GM15510 (cell line): ENCODE measurements around the gene EVX1.

Experiments
- POLR2A ChIP-seq: IDR thresholded peaks from 3 replicates; pipeline ENCODE4 v1.6.1; 2011; ENCODE audit warnings: borderline replicate concordance; ENCODE audit not compliant: insufficient read length; ENCODE audit errors: extremely low read depth

The EVX1 gene

DNA sequence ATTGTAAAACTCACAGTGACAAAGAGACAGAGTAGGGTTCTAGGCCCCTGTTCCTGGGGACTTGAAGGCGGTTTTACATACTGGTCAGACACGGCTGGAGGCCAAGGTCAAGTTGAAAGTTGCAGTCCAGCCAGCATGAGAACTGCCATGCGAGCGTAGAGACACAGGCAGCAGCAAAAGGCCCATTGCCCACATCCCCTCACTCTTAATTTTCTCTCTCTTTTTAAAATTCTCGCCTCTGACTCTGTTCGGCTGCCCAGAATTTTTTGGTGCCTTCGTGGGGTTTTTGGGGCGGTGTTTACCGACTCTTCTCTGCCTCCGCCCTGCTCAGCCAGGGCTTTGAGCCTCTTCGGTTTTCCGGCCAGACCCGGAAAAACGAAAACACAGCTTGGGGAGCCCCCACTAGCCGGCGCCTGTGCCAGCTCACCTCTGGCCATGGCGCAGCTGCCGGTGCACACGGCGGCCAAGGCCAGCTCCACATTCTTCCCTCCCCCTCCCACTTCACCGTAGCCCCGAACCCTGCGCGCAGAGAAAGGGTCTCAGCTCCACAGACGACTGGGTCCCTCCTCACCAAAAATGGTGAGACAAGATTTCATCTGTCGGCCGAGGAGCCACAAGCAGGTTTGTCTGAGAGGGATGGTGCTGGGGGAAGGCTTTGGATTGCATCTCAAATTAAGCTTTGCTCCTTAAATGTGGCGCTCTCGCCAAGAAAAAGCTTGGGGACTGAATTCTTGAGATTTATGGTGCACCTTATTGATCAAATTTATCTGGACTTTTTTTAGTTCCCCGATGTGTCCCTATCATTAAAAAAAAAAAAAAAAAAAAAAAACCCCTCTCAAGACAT lies 40.4 kb upstream of the EVX1 start:
- no peak for TF ChIP-seq POLR2A

- TF ChIP-seq POLR2A: no peak
Measured at GRCh38 chr7:27202862-27203134, 39.8 kb upstream of the EVX1 start.

DNA sequence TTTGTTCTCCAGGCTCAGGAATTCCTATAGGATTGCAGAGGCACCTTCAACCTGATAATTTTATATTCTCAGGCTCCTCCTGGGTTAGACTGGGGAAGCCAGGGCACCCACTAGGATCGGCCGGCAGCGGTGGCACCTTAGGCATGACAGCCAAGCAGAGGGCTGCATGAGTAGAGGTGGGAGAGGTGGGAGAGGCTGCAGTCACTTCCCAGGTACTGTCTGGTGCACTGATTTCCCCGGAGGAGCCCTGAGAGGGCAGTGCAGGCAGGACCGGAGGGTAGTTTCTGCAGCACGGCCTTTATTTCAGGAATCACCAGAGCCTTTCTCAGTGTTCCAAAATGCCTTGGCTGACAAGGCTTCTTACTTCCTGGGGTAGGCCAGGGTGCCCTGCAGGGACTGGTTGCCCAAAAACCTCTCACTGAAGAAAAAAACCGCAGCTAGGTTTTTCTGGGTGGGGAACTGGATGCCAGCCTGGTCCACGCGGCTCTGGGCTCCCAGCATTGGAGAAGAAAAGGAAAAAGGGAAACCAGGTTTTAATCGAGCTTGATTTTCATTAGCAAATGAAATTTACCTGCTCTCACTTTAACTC lies 39.1 kb upstream of the EVX1 start:
- no peak for TF ChIP-seq POLR2A

DNA sequence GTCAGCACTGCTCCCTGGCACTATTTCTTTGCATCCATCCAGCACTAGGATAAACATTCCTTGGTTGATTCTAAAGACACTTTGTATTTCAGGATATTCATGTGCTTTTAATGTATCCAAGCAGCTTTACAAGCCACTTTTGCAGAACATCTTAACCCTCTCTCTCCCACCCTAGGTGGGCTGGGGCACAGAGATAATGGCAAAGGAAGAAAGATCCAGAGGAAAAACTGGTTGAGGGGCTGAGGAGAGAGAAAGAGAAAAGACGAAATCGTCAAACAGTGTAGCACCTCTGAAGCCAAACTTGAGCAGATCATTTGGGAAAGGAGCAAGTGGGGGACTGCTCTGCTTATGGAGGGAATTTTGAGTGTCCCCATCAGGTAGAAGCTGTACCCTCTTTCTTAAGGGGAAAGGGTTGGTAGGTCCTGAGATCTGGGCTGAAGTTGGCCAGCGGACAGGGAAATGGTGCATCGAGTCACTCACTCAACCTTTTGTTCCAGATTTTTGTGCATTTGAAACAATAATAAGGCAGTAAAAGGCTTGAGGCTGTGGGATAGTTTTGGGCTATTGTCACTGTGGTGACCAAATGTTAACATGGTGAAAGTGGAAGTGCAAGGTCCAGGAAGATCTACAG lies 38.5 kb upstream of the EVX1 start:
- no peak for TF ChIP-seq POLR2A

GRCh38 chr7:27204851-27205322 lies 37.7 kb upstream of the EVX1 start:
- TF ChIP-seq POLR2A: no peak

DNA sequence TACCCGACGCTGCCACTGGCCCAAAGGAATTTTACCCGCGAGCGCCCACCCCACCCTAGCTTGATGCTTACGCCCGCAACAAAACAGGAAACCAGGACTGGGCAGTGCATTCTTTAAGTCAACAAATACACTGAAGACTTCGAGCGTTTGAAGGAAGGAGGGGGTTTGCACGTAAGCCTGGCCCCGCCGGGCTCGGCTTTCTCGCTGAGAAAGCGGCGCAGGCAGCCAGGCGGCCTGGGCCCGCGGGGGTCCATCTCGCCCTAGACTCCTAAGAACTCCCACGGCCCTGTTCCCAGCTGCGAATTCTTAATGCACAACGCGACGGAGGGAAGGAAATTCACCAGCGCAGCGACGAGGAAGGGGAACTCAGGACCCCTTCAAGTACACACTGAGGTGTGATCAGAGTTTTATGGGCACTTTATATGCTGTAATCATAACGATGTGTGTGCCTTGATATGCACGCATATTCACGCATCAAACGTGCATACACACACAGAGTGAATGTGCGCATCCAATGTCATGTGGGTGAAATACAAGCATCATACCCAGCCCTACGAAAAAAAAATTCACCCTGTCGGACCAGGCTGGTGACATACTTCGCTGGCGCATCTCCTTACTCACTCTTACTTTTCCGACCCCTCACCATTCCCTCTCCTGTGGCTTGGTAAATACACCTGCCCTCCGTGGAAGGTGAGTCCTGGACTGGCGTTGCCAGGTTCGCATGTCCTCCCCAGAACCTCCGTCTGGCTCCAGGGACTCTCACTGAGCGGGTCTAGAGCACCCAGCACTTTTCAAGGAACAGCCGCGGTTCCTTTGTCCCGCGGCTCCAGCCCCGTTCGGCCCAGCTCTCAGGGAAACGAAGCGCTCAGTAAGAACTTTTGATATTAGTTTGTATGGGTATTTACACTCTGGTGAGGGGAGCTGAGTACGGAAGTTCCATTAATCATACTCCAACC lies 37.0 kb upstream of the EVX1 start:
- TF ChIP-seq POLR2A: no peak

DNA sequence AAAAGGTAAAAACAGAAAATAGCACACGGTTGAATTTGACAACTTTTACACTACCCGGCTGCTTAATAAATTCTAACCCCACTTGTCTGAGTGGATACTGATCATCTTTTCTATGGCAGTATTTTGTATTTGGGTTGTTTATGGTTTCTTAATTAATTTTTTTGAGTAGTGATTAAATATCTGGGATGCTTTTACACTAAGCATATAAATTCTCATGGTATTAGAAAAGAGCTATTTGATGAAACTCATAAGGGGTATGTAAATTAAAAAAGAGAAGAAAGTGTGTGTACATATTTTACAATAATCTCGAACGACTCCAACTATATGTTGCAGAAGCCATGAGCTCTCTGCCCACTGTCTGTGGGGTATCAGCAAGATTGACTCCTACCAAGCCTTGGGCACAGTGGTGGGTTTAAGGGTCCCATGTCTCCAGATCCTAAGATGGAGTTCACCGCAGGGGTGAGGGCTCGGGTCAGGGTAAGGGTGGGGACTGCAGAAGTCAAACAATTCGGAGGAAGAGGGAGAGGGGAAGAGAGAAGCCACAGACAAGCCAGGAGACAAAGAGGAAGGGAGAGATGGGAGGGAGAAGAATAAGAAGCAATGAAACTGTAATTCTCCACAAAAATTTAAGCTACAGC lies 35.1 kb upstream of the EVX1 start:
- no peak for TF ChIP-seq POLR2A

- TF ChIP-seq POLR2A: no peak
Measured at GRCh38 chr7:27208998-27209397, 33.6 kb upstream of the EVX1 start.

- no peak for TF ChIP-seq POLR2A
Measured at GRCh38 chr7:27209933-27210440, 32.6 kb upstream of the EVX1 start.

GRCh38 chr7:27210441-27211083 lies 32.0 kb upstream of the EVX1 start:
- TF ChIP-seq POLR2A: no peak

- no peak for TF ChIP-seq POLR2A
Measured at GRCh38 chr7:27211084-27211446, 31.5 kb upstream of the EVX1 start.

- TF ChIP-seq POLR2A: no peak
Measured at GRCh38 chr7:27211764-27212204, 30.8 kb upstream of the EVX1 start.
